NCI-H524 (cell line): ENCODE data around the gene PAX8.

Experiments
- DNase-seq, 2 experiments: peaks; one replicate each; lab custom pipeline; 2025; lab: John Stamatoyannopoulos, UW

Gene PAX8

GRCh38 chr2:113183264-113183663 is 95.5 kb downstream of the PAX8 start:
- DNase-seq = no peak

- DNase-seq = no peak
Measured at GRCh38 chr2:113182471-113183260, 96.1 kb downstream of the PAX8 start.

GRCh38 chr2:113181258-113182051 is 97.3 kb downstream of the PAX8 start:
- DNase-seq = peak; percentile 26 to 50

- DNase-seq = no peak
Measured at GRCh38 chr2:113180131-113180946, 98.4 kb downstream of the PAX8 start.

- no peak for DNase-seq
Measured at GRCh38 chr2:113179446-113180045, 99.2 kb downstream of the PAX8 start.

GRCh38 chr2:113178891-113179290 is 99.8 kb downstream of the PAX8 start:
- DNase-seq = no peak

GRCh38 chr2:113178069-113178746 is 100.5 kb downstream of the PAX8 start:
- no peak for DNase-seq

- no peak for DNase-seq
Measured at GRCh38 chr2:113176696-113177355, 101.9 kb downstream of the PAX8 start.

- peak in 1 of 2 experiments; percentile 43 for DNase-seq
Measured at GRCh38 chr2:113175736-113176695, 102.7 kb downstream of the PAX8 start.

GRCh38 chr2:113175042-113175628 is 103.6 kb downstream of the PAX8 start:
- DNase-seq = no peak

- no peak for DNase-seq
Measured at GRCh38 chr2:113174376-113174750, 104.4 kb downstream of the PAX8 start.

GRCh38 chr2:113173542-113174375 is 105.0 kb downstream of the PAX8 start, which contains the start of gene PSD4:
PSD4 (plus strand) TSS chr2:113173971; CDS start chr2:113182457, 8,486 bp downstream.
- DNase-seq = no peak

- DNase-seq = no peak
Measured at GRCh38 chr2:113172721-113173541, 105.8 kb downstream of the PAX8 start.

- DNase-seq = no peak
Measured at GRCh38 chr2:113171334-113172075, 107.2 kb downstream of the PAX8 start.

GRCh38 chr2:113169586-113169985 is 109.1 kb downstream of the PAX8 start:
- DNase-seq = no peak

- DNase-seq = no peak
Measured at GRCh38 chr2:113169002-113169530, 109.7 kb downstream of the PAX8 start.
